OCI-LY1 (cell line): ENCODE measurements around the gene PEAR1.

ENCODE experiments used
- CTCF ChIP-seq: fragments of 200-600 bp; sonication (generic), shearing (Covaris generic); IDR thresholded peaks from 2 replicates; pipeline ENCODE4 v1.5.1; 2017; ENCODE audit warnings: mild to moderate bottlenecking, antibody characterized with exemption, low read length, moderate library complexity, mixed read lengths
- EZH2 ChIP-seq: fragments of 200-600 bp; sonication (generic), shearing (Covaris generic); IDR thresholded peaks from 2 replicates; pipeline ENCODE4 v1.8.0; 2017; ENCODE audit warnings: borderline replicate concordance, mixed run types, mild to moderate bottlenecking, antibody characterized with exemption, low read length, moderate library complexity, mixed read lengths

GRCh38 chr1:156898971-156899664 lies 5.6 kb downstream of the PEAR1 start:
- TF ChIP-seq CTCF (no peak), EZH2 (no peak)
